ENCODE data around the gene CCDC110.

CCDC110 gene

GRCh38 chr4:185502386-185502785 is 30.9 kb upstream of the CCDC110 start:
- H3K36me3 ChIP-seq (replicated peaks; ENCODE audit: insufficient read depth, low read length) = no peaks in the 10 kb centered on the region
- DNase-seq = no peak
- TF ChIP-seq CTCF (IDR thresholded peaks at IDR 0.05; ENCODE audit: low read length) (no peak), EZH2phosphoT487 (IDR thresholded peaks at IDR 0.05; ENCODE audit: low read length) (no peak), EZH2 (optimal IDR thresholded peaks at IDR 0.05; ENCODE audit: low read depth, low read length) (no peak)

GRCh38 chr4:185500576-185500975 is 29.0 kb upstream of the CCDC110 start:
- TF ChIP-seq EZH2 (optimal IDR thresholded peaks at IDR 0.05; ENCODE audit: low read depth, low read length) (no peak), CTCF (IDR thresholded peaks at IDR 0.05; ENCODE audit: low read length) (no peak), EZH2phosphoT487 (IDR thresholded peaks at IDR 0.05; ENCODE audit: low read length) (no peak)
- Histone ChIP-seq H3K36me3 (replicated peaks; ENCODE audit: insufficient read depth, low read length) (no peaks in the 10 kb centered on the region), H3K4me1 (ENCODE audit: low read length) (no peaks in the 10 kb centered on the region), H3K4me2 (ENCODE audit: low read depth, low read length) (no peak overlapping the region), H3K9me2 (replicated peaks; ENCODE audit: insufficient read depth, low read length) (no peaks in the 10 kb centered on the region), H3F3A (ENCODE audit: insufficient read depth, low read length) (no peaks in the 10 kb centered on the region), H2AFZ (ENCODE audit: low read length) (no peak overlapping the region), H4K20me1 (ENCODE audit: insufficient read depth, low read length) (no peaks in the 10 kb centered on the region), H3K9me3 (replicated peaks; ENCODE audit: insufficient read depth, low read length) (no peaks in the 10 kb centered on the region), H3K4me3 (ENCODE audit: low read length) (no peak overlapping the region), H3K27me3 (replicated peaks; ENCODE audit: insufficient read depth, low read length) (no peaks in the 10 kb centered on the region), H3K27ac (ENCODE audit: low read length) (no peak overlapping the region), H3K9ac (ENCODE audit: low read length) (no peak overlapping the region), H3K79me2 (ENCODE audit: low read length) (no peaks in the 10 kb centered on the region)
- no peak for DNase-seq

More at GRCh38 chr4:185502386-185502785, 30.9 kb upstream of the CCDC110 start:
- H3K4me3 ChIP-seq (ENCODE audit: low read length) = no peak overlapping the region
- H3K9ac ChIP-seq (ENCODE audit: low read length) = no peak overlapping the region
- H4K20me1 ChIP-seq (ENCODE audit: insufficient read depth, low read length) = no peaks in the 10 kb centered on the region
- no peaks in the 10 kb centered on the region for H3F3A ChIP-seq (ENCODE audit: insufficient read depth, low read length)
- H3K27ac ChIP-seq (ENCODE audit: low read length) = no peak overlapping the region
- H3K9me3 ChIP-seq (replicated peaks; ENCODE audit: insufficient read depth, low read length) = no peaks in the 10 kb centered on the region
- no peak overlapping the region for H3K4me2 ChIP-seq (ENCODE audit: low read depth, low read length)
- H3K9me2 ChIP-seq (replicated peaks; ENCODE audit: insufficient read depth, low read length) = no peaks in the 10 kb centered on the region
- H2AFZ ChIP-seq (ENCODE audit: low read length) = no peak overlapping the region
- H3K4me1 ChIP-seq (ENCODE audit: low read length) = no peaks in the 10 kb centered on the region
- H3K79me2 ChIP-seq (ENCODE audit: low read length) = no peaks in the 10 kb centered on the region
- H3K27me3 ChIP-seq (replicated peaks; ENCODE audit: insufficient read depth, low read length) = no peaks in the 10 kb centered on the region

GRCh38 chr4:185500035-185500434 is 28.5 kb upstream of the CCDC110 start:
- H3K4me1 ChIP-seq (ENCODE audit: low read length) = no peaks in the 10 kb centered on the region

More at GRCh38 chr4:185500035-185500434, 28.5 kb upstream of the CCDC110 start:
- no peak overlapping the region for H3K4me3 ChIP-seq (ENCODE audit: low read length)
- no peaks in the 10 kb centered on the region for H4K20me1 ChIP-seq (ENCODE audit: insufficient read depth, low read length)
- no peaks in the 10 kb centered on the region for H3F3A ChIP-seq (ENCODE audit: insufficient read depth, low read length)
- H3K27ac ChIP-seq (ENCODE audit: low read length) = no peak overlapping the region
- no peak overlapping the region for H2AFZ ChIP-seq (ENCODE audit: low read length)
- no peaks in the 10 kb centered on the region for H3K9me2 ChIP-seq (replicated peaks; ENCODE audit: insufficient read depth, low read length)
- no peak for TF ChIP-seq EZH2phosphoT487 (IDR thresholded peaks at IDR 0.05; ENCODE audit: low read length)
- TF ChIP-seq EZH2 (optimal IDR thresholded peaks at IDR 0.05; ENCODE audit: low read depth, low read length) = no peak
- TF ChIP-seq CTCF (IDR thresholded peaks at IDR 0.05; ENCODE audit: low read length) = no peak
- no peaks in the 10 kb centered on the region for H3K79me2 ChIP-seq (ENCODE audit: low read length)
- no peak overlapping the region for H3K4me2 ChIP-seq (ENCODE audit: low read depth, low read length)
- no peaks in the 10 kb centered on the region for H3K36me3 ChIP-seq (replicated peaks; ENCODE audit: insufficient read depth, low read length)
- no peaks in the 10 kb centered on the region for H3K27me3 ChIP-seq (replicated peaks; ENCODE audit: insufficient read depth, low read length)
- no peak for DNase-seq
- no peak overlapping the region for H3K9ac ChIP-seq (ENCODE audit: low read length)
- no peaks in the 10 kb centered on the region for H3K9me3 ChIP-seq (replicated peaks; ENCODE audit: insufficient read depth, low read length)
